Glutamatergic neuron (in vitro differentiated cells): ENCODE data around the gene ACSF2. TPM values are rescaled to one million over a fixed set of nuclear protein-coding genes. Genes with fewer than 3 reads are reported as not detected.

Experiments used
- DNase-seq: peaks from one replicate; pipeline ENCODE4 v3.0.0; 2022
- H3K27ac Mint-ChIP-seq: one replicate; pipeline ENCODE4 v1.8.0; 2020; ENCODE audit warnings: mild to moderate bottlenecking, mixed read lengths, inconsistent platforms; ENCODE audit not compliant: unreplicated experiment
- H3K27me3 Mint-ChIP-seq: one replicate; pipeline ENCODE4 v1.8.0; 2020; ENCODE audit warnings: mild to moderate bottlenecking, moderate library complexity, mixed read lengths, inconsistent platforms; ENCODE audit not compliant: unreplicated experiment
- H3K36me3 Mint-ChIP-seq: one replicate; pipeline ENCODE4 v1.8.0; 2020; ENCODE audit warnings: mild to moderate bottlenecking, mixed read lengths, inconsistent platforms; ENCODE audit not compliant: unreplicated experiment
- H3K4me1 Mint-ChIP-seq: one replicate; pipeline ENCODE4 v1.8.0; 2020; ENCODE audit warnings: mild to moderate bottlenecking, low read depth, mixed read lengths, inconsistent platforms; ENCODE audit not compliant: unreplicated experiment
- H3K4me3 Mint-ChIP-seq: one replicate; pipeline ENCODE4 v1.8.0; 2020; ENCODE audit warnings: mild to moderate bottlenecking, mixed read lengths, inconsistent platforms; ENCODE audit not compliant: unreplicated experiment
- H3K9me3 Mint-ChIP-seq: one replicate; pipeline ENCODE4 v1.8.0; 2020; ENCODE audit warnings: mild to moderate bottlenecking, moderate library complexity, mixed read lengths, inconsistent platforms; ENCODE audit not compliant: unreplicated experiment
- CTCF ChIP-seq: fragments of 200-600 bp; sonication (generic); IDR thresholded peaks from one replicate; pipeline ENCODE4 v1.5.0; 2021; ENCODE audit not compliant: partially characterized antibody, unreplicated experiment
- total RNA-seq: library from RNA; stranded (reverse); fragmentation: NEBNext Ultra II Directional; extraction: Animal tissue kit (Norgen Biotek cat#: 25700); gene quantifications from one replicate; pipeline ENCODE4 v1.2.1, GENCODE V29; 2021; ENCODE audit not compliant: unreplicated experiment

ACSF2 gene
- total RNA-seq, 1 donor from 2014 or later, result 52.2 TPM

GRCh38 chr17:50466371-50467113 lies 40.5 kb downstream of the ACSF2 start:
- peaks cover 1% of the 10 kb centered on the region for H3K9me3 Mint-ChIP-seq
- no peaks in the 10 kb centered on the region for H3K36me3 Mint-ChIP-seq
- H3K4me1 Mint-ChIP-seq, result no peaks in the 10 kb centered on the region
- no peak overlapping the region for H3K4me3 Mint-ChIP-seq
- H3K27me3 Mint-ChIP-seq, result peaks cover 13% of the 10 kb centered on the region
- no peak for DNase-seq
- no peak overlapping the region for H3K27ac Mint-ChIP-seq
- TF ChIP-seq CTCF, result no peak

- Mint-ChIP-seq H3K36me3 (no peaks in the 10 kb centered on the region), H3K4me1 (no peaks in the 10 kb centered on the region), H3K4me3 (no peak overlapping the region), H3K9me3 (peaks cover 1% of the 10 kb centered on the region), H3K27ac (no peak overlapping the region), H3K27me3 (peaks cover 11% of the 10 kb centered on the region)
- no peak for DNase-seq
- TF ChIP-seq CTCF, result no peak
These were observed 41.3 kb downstream of the ACSF2 start for GRCh38 chr17:50467114-50467854.

- TF ChIP-seq CTCF, result no peak
- no peaks in the 10 kb centered on the region for H3K36me3 Mint-ChIP-seq
These were observed 41.9 kb downstream of the ACSF2 start for GRCh38 chr17:50467855-50468303.

GRCh38 chr17:50468304-50469207 lies 42.5 kb downstream of the ACSF2 start, which contains the start of gene CHAD:
TSS of gene CHAD (minus strand) at chr17:50468880. CDS start at chr17:50468813, 67 bp downstream.
- TF ChIP-seq CTCF, result no peak
- no peak within 1 kb of the TSS for H3K27ac Mint-ChIP-seq
- DNase-seq, result peak; percentile 35
- H3K4me1 Mint-ChIP-seq, result no peaks in the 10 kb centered on the region
- H3K9me3 Mint-ChIP-seq, result peaks cover 1% of the 10 kb centered on the region
- H3K27me3 Mint-ChIP-seq, result peaks cover 15% of the 10 kb centered on the region
- peak within 1 kb of the TSS; percentile 77 for H3K4me3 Mint-ChIP-seq
- H3K36me3 Mint-ChIP-seq, result no peaks in the 10 kb centered on the region

More at GRCh38 chr17:50467855-50468303, 41.9 kb downstream of the ACSF2 start:
- Mint-ChIP-seq H3K9me3 (peaks cover 1% of the 10 kb centered on the region), H3K4me1 (no peaks in the 10 kb centered on the region), H3K27ac (no peak overlapping the region), H3K4me3 (peak overlapping the region; percentile 77), H3K27me3 (peaks cover 14% of the 10 kb centered on the region)
- no peak for DNase-seq
